Lower leg skin (tissue), 4 donors: Measurements from ENCODE around the gene CES4A. TPM values are rescaled to one million over a fixed set of nuclear protein-coding genes. Genes with fewer than 3 reads are reported as not detected.

Source experiments
- DNase-seq, 2 donors: peaks; one replicate each; pipeline ENCODE4 v3.0.0-alpha.2; 2019; ENCODE audit warnings: low spot score in 2 of 2
- H3K4me3 ChIP-seq: fragments of 200-600 bp; sonication (generic); 2 replicates; pipeline ENCODE4 v1.5.1; 2017; ENCODE audit warnings: mild to moderate bottlenecking, low read depth; ENCODE audit not compliant: poor library complexity, severe bottlenecking
- CTCF ChIP-seq, 3 donors: fragments of 450-650 bp; IDR thresholded peaks; one replicate each; pipeline ENCODE4 v1.5.1; 2016; ENCODE audit warnings: antibody characterized with exemption in 3 of 3, mild to moderate bottlenecking in 3 of 3, moderate library complexity in 2 of 3
- POLR2A ChIP-seq, 2 donors: fragments of 450-650 bp; IDR thresholded peaks; one replicate each; pipeline ENCODE4 v1.6.1; 2016 to 2017; ENCODE audit warnings: antibody characterized with exemption in 2 of 2, mild to moderate bottlenecking in 1 of 2, moderate library complexity in 1 of 2
- WGBS, 2 donors: methylation state at CpG; one replicate each; pipeline ENCODE4 v1.1.5; 2018; 5-methylcytosine and 5-hydroxymethylcytosine counted together
- intact Hi-C: fragments of 100-400 bp; cut with DNase I; formaldehyde crosslinking; loops from one replicate; pipeline ENCODE4 v1.15.0; 2023; ENCODE audit warnings: low total_unique reads
- total RNA-seq, 4 donors: library from RNA; depleted of rRNA; stranded (reverse); fragments of >200 nt; gene quantifications; one replicate each; pipeline ENCODE4 v1.1.0, GENCODE V29; 2016

The CES4A gene
- total RNA-seq, 4 donors from 2014 or later: 43.6 to 95.8 (median 75.9) TPM

- WGBS, 2 donors: 68 to 70% methylated on average over 16 of the region's 16 CpGs
- DNase-seq: no peak
- TF ChIP-seq POLR2A (IDR thresholded peaks at IDR 0.05): no peak
- peak in 1 of 3 donors; percentile 21 for TF ChIP-seq CTCF (IDR thresholded peaks at IDR 0.05)
- intact Hi-C loops: no loop called here
- no peak within 1 kb of the TSS for H3K4me3 ChIP-seq
Observed at GRCh38 chr16:66961065-66961744, 27.2 kb upstream of the CES4A start, which contains the start of gene CES3. Gene CES3 (plus strand): TSS chr16:66961266. CDS start chr16:66961308, 42 bp downstream.

DNA sequence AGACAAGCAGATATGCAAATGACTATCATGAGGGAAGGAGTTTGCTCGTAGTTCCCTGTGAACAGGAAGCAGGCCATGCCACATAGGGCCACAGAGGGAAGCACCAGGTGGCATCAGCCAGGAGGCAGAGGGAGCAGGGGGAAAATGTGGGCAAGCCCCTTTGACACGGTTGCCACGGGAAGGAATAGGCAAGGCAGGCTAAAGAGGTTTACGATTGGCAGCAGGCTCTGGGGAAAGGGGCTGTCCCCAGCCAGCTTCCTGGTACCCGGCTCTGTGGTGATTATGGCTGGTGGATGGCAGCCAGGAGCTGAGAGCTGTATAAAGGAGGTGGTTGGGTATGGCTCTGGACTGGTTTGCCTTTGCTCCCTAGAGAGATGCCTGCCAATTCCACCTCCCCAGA is 26.5 kb upstream of the CES4A start:
- no peak for TF ChIP-seq POLR2A (IDR thresholded peaks at IDR 0.05)
- TF ChIP-seq CTCF (IDR thresholded peaks at IDR 0.05): no peak
- no peak for DNase-seq
- 31 to 40% methylated on average over 5 of the region's 5 CpGs for WGBS, 2 donors
- H3K4me3 ChIP-seq: no peak overlapping the region
- intact Hi-C loops: no loop called here

DNA sequence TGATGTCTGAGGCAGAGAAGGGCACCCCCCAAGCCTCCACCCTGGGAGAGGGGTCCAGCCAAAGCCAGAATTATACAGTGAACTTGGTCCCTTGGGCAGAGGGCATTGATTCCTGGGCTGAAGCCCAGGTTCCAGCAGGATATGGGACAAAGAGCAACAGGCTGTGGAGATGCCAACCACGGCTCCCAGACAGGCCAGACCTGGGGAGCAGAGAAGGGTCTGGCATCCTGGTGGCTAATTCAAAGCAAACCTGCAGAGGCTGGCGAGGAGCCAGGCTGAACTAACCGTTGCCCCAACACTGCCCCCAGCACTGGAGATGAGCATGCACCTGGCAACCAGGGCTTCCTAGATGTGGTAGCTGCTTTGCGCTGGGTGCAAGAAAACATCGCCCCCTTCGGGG is 24.3 kb upstream of the CES4A start:
- WGBS, 2 donors: 59 to 68% methylated on average over 4 to 6 of the region's 6 CpGs
- no peak for TF ChIP-seq POLR2A (IDR thresholded peaks at IDR 0.05)
- TF ChIP-seq CTCF (IDR thresholded peaks at IDR 0.05): no peak
- H3K4me3 ChIP-seq: no peak overlapping the region
- DNase-seq: no peak
- intact Hi-C loops: no loop called here

- 79 to 81% methylated on average over 5 of the region's 5 CpGs for WGBS, 2 donors
- intact Hi-C loops: no loop called here
- no peak overlapping the region for H3K4me3 ChIP-seq
- DNase-seq: no peak
- TF ChIP-seq CTCF (IDR thresholded peaks at IDR 0.05) (no peak), POLR2A (IDR thresholded peaks at IDR 0.05) (no peak)
Observed at GRCh38 chr16:66968847-66969246, 19.5 kb upstream of the CES4A start.

- 58 to 63% methylated on average over 9 to 10 of the region's 10 CpGs for WGBS, 2 donors
- H3K4me3 ChIP-seq: no peak overlapping the region
- TF ChIP-seq POLR2A (IDR thresholded peaks at IDR 0.05) (no peak), CTCF (IDR thresholded peaks at IDR 0.05) (no peak)
- DNase-seq: no peak
- intact Hi-C loops: loop anchor here (10.0 kb wide), 1 partner anchor 76 kb away; no protein-coding TSS in a partner anchor
Observed at GRCh38 chr16:66970775-66971720, 17.3 kb upstream of the CES4A start.
